Cardiac muscle cell (in vitro differentiated cells and primary cell): ENCODE data around the gene KHSRP. TPM values are rescaled to one million over a fixed set of nuclear protein-coding genes. Genes with fewer than 3 reads are reported as not detected.

Experiments
- DNase-seq, 2 donors: peaks; one replicate each; pipeline versions ENCODE4 v3.0.0 to v3.0.0-alpha.2; 2010 to 2017; ENCODE audit warnings: low read depth in 1 of 2, low spot score in 1 of 2
- H3K27ac ChIP-seq: fragments of 200-600 bp; sonication (generic); 2 replicates; pipeline ENCODE4 v1.5.1; 2016
- H3K27me3 ChIP-seq: fragments of 200-600 bp; sonication (generic); 2 replicates; pipeline ENCODE4 v1.6.0; 2016; ENCODE audit warnings: control low read depth
- H3K36me3 ChIP-seq: fragments of 200-600 bp; sonication (generic); 2 replicates; pipeline ENCODE4 v1.5.1; 2016; ENCODE audit warnings: control low read depth
- H3K4me1 ChIP-seq: fragments of 200-600 bp; sonication (generic); 2 replicates; pipeline ENCODE4 v1.8.1; 2017; ENCODE audit warnings: low read depth, mild to moderate bottlenecking, mixed run types
- H3K4me3 ChIP-seq: fragments of 200-600 bp; sonication (generic); 2 replicates; pipeline ENCODE4 v1.5.1; 2016; ENCODE audit warnings: mild to moderate bottlenecking
- H3K9me3 ChIP-seq: fragments of 200-600 bp; sonication (generic); 2 replicates; pipeline ENCODE4 v1.5.1; 2017; ENCODE audit warnings: low read depth, mild to moderate bottlenecking, control low read depth
- CTCF ChIP-seq: IDR thresholded peaks from 2 replicates; pipeline ENCODE4 v1.5.1; 2012; ENCODE audit warnings: low read depth, mild to moderate bottlenecking, low read length
- polyA plus RNA-seq: library from polyadenylated mRNA; unstranded; fragments of >200 nt; fragmentation: Nextera tagmentation; extraction: Ambion mirVana; gene quantifications from 2 replicates; pipeline ENCODE4 v1.2.1, GENCODE V29; 2016
- total RNA-seq: library from RNA; depleted of rRNA; stranded (reverse); fragments of >200 nt; gene quantifications from 2 replicates; pipeline ENCODE4 v1.2.3, GENCODE V29; 2016

Gene KHSRP
- total and polyA plus RNA-seq, 2 experiments from 2014 or later, result 262 to 320 TPM

GRCh38 chr19:6424939-6425731 is 524 bp upstream of the KHSRP start:
- Histone ChIP-seq H3K4me3 (no peak overlapping the region), H3K4me1 (peaks cover 11% of the 10 kb centered on the region), H3K36me3 (peaks cover 12% of the 10 kb centered on the region), H3K27ac (peak overlapping the region; percentile 88), H3K9me3 (no peaks in the 10 kb centered on the region), H3K27me3 (peaks cover 7% of the 10 kb centered on the region)
- no peak for TF ChIP-seq CTCF
- peak; percentile 100 for DNase-seq

GRCh38 chr19:6423499-6424194 is 964 bp downstream of the KHSRP start:
- H3K27ac ChIP-seq, result peak overlapping the region; percentile 91
- H3K4me3 ChIP-seq, result peak overlapping the region; percentile 99
- H3K9me3 ChIP-seq, result no peaks in the 10 kb centered on the region
- peak; percentile 57 to 72 for DNase-seq
- H3K36me3 ChIP-seq, result peaks cover 21% of the 10 kb centered on the region
- no peak for TF ChIP-seq CTCF
- H3K4me1 ChIP-seq, result peaks cover 11% of the 10 kb centered on the region
- H3K27me3 ChIP-seq, result no peaks in the 10 kb centered on the region

GRCh38 chr19:6421075-6422014 is 3.3 kb downstream of the KHSRP start:
- peak overlapping the region; percentile 36 for H3K27ac ChIP-seq
- no peak for TF ChIP-seq CTCF
- no peak for DNase-seq
- H3K4me3 ChIP-seq, result no peak overlapping the region
- H3K36me3 ChIP-seq, result peaks cover 43% of the 10 kb centered on the region
- H3K9me3 ChIP-seq, result no peaks in the 10 kb centered on the region
- H3K4me1 ChIP-seq, result peaks cover 11% of the 10 kb centered on the region
- no peaks in the 10 kb centered on the region for H3K27me3 ChIP-seq

GRCh38 chr19:6418562-6418932 is 6.1 kb downstream of the KHSRP start:
- Histone ChIP-seq H3K4me3 (no peak overlapping the region), H3K36me3 (peaks cover 66% of the 10 kb centered on the region), H3K4me1 (peaks cover 11% of the 10 kb centered on the region), H3K9me3 (no peaks in the 10 kb centered on the region), H3K27me3 (no peaks in the 10 kb centered on the region), H3K27ac (no peak overlapping the region)
- no peak for TF ChIP-seq CTCF
- DNase-seq, result no peak

GRCh38 chr19:6417713-6418561 is 6.7 kb downstream of the KHSRP start:
- peak; percentile 49 for TF ChIP-seq CTCF
- H3K4me3 ChIP-seq, result no peak overlapping the region
- no peaks in the 10 kb centered on the region for H3K9me3 ChIP-seq
- H3K4me1 ChIP-seq, result peaks cover 7% of the 10 kb centered on the region
- peaks cover 66% of the 10 kb centered on the region for H3K36me3 ChIP-seq
- H3K27me3 ChIP-seq, result no peaks in the 10 kb centered on the region
- H3K27ac ChIP-seq, result no peak overlapping the region
- DNase-seq, result peak in 1 of 2 donors; percentile 37
